Uterus (tissue), 4 donors: ENCODE measurements around the gene ST8SIA1. TPM values are rescaled to one million over a fixed set of nuclear protein-coding genes. Genes with fewer than 3 reads are reported as not detected.

ENCODE experiments used
- DNase-seq, 2 donors: peaks; one replicate each; pipeline ENCODE4 v3.0.0-alpha.2; 2019 to 2020
- H3K27ac ChIP-seq, 2 donors: fragments of 200-600 bp; sonication (generic); 1 replicate in 1 of 2; 2 replicates in 1 of 2; pipeline ENCODE4 v1.5.1; 2016 to 2018
- H3K27me3 ChIP-seq, 2 donors: fragments of 200-600 bp; sonication (generic); one replicate each; pipeline ENCODE4 v1.5.1; 2018 to 2019; ENCODE audit warnings: control low read depth in 1 of 2
- H3K36me3 ChIP-seq, 2 donors: fragments of 200-600 bp; sonication (generic); one replicate each; pipeline ENCODE4 v1.5.1; 2019; ENCODE audit warnings: control low read depth in 1 of 2
- H3K4me1 ChIP-seq, 2 donors: fragments of 200-600 bp; sonication (generic); one replicate each; pipeline ENCODE4 v1.5.1; 2018 to 2019; ENCODE audit warnings: control low read depth in 1 of 2
- H3K4me3 ChIP-seq, 2 donors: fragments of 200-600 bp; sonication (generic); 1 replicate in 1 of 2; 2 replicates in 1 of 2; pipeline ENCODE4 v1.5.1; 2018 to 2019; ENCODE audit warnings: mild to moderate bottlenecking in 1 of 2
- H3K9me3 ChIP-seq, 2 donors: fragments of 200-600 bp; sonication (generic); one replicate each; pipeline ENCODE4 v1.5.1; 2019; ENCODE audit warnings: control low read depth in 1 of 2
- CTCF ChIP-seq, 4 experiments: fragments of 200-600 bp in 2 of 4; fragments of 450-650 bp in 2 of 4; sonication (generic) in 2 of 4; IDR thresholded peaks; one replicate each; pipeline ENCODE4 v1.5.1; 2016 to 2019; ENCODE audit warnings: antibody characterized with exemption in 4 of 4, mild to moderate bottlenecking in 2 of 4, moderate library complexity in 1 of 4
- POLR2A ChIP-seq, 2 donors: fragments of 450-650 bp; IDR thresholded peaks; one replicate each; pipeline ENCODE4 v1.6.1; 2016; ENCODE audit warnings: antibody characterized with exemption in 2 of 2, mild to moderate bottlenecking in 1 of 2, moderate library complexity in 1 of 2
- intact Hi-C: fragments of 100-400 bp; cut with DNase I; formaldehyde crosslinking; loops from one replicate; pipeline ENCODE4 v1.15.1; 2023; ENCODE audit warnings: low total_unique reads
- total RNA-seq, 4 donors: library from RNA; depleted of rRNA in 3 of 4; stranded (reverse); fragments of >200 nt in 3 of 4; gene quantifications; one replicate each; pipeline versions ENCODE4 v1.1.0 to v1.2.4, GENCODE V29; 2014 to 2023
- donor health status: DM: yes; HTN: yes; CAD: no.

Gene ST8SIA1
- total RNA-seq, 4 donors from 2014 or later, result 7.8 to 14.6 (median 9.9) TPM

- no peak for TF ChIP-seq CTCF (IDR thresholded peaks at IDR 0.05)
- TF ChIP-seq POLR2A (IDR thresholded peaks at IDR 0.05), result no peak
- H3K27me3 ChIP-seq, result no peaks in the 10 kb centered on the region
- no peaks in the 10 kb centered on the region for H3K4me1 ChIP-seq
- DNase-seq, result no peak
- H3K4me3 ChIP-seq, result no peak overlapping the region
- H3K36me3 ChIP-seq, result no peaks in the 10 kb centered on the region
- no peaks in the 10 kb centered on the region for H3K9me3 ChIP-seq
- intact Hi-C loops, result no loop called here
- no peak overlapping the region for H3K27ac ChIP-seq
Observed at GRCh38 chr12:22252057-22252456, 82.5 kb downstream of the ST8SIA1 start.

- Histone ChIP-seq H3K4me3 (no peak overlapping the region), H3K4me1 (no peaks in the 10 kb centered on the region), H3K27ac (no peak overlapping the region), H3K36me3 (no peaks in the 10 kb centered on the region), H3K9me3 (no peaks in the 10 kb centered on the region), H3K27me3 (no peaks in the 10 kb centered on the region)
- DNase-seq, result no peak
- intact Hi-C loops, result no loop called here
- TF ChIP-seq POLR2A (IDR thresholded peaks at IDR 0.05) (no peak), CTCF (IDR thresholded peaks at IDR 0.05) (no peak)
Observed at GRCh38 chr12:22250762-22251161, 83.7 kb downstream of the ST8SIA1 start.

- intact Hi-C loops, result no loop called here
- no peaks in the 10 kb centered on the region for H3K27me3 ChIP-seq
- H3K4me3 ChIP-seq, result no peak overlapping the region
- no peak for DNase-seq
- no peaks in the 10 kb centered on the region for H3K36me3 ChIP-seq
- no peak overlapping the region for H3K27ac ChIP-seq
- H3K4me1 ChIP-seq, result no peaks in the 10 kb centered on the region
- TF ChIP-seq CTCF (IDR thresholded peaks at IDR 0.05), result no peak
- no peak for TF ChIP-seq POLR2A (IDR thresholded peaks at IDR 0.05)
- no peaks in the 10 kb centered on the region for H3K9me3 ChIP-seq
Observed at GRCh38 chr12:22248571-22249115, 85.9 kb downstream of the ST8SIA1 start.

GRCh38 chr12:22248121-22248520 lies 86.4 kb downstream of the ST8SIA1 start:
- Histone ChIP-seq H3K27me3 (no peaks in the 10 kb centered on the region), H3K27ac (no peak overlapping the region), H3K36me3 (no peaks in the 10 kb centered on the region), H3K4me3 (no peak overlapping the region), H3K9me3 (no peaks in the 10 kb centered on the region), H3K4me1 (no peaks in the 10 kb centered on the region)
- DNase-seq, result no peak
- no peak for TF ChIP-seq POLR2A (IDR thresholded peaks at IDR 0.05)
- intact Hi-C loops, result no loop called here

- no peak overlapping the region for H3K4me3 ChIP-seq
- intact Hi-C loops, result no loop called here
- no peaks in the 10 kb centered on the region for H3K9me3 ChIP-seq
- H3K27ac ChIP-seq, result no peak overlapping the region
- no peaks in the 10 kb centered on the region for H3K4me1 ChIP-seq
- H3K27me3 ChIP-seq, result no peaks in the 10 kb centered on the region
- H3K36me3 ChIP-seq, result no peaks in the 10 kb centered on the region
- no peak for DNase-seq
- no peak for TF ChIP-seq CTCF (IDR thresholded peaks at IDR 0.05)
- no peak for TF ChIP-seq POLR2A (IDR thresholded peaks at IDR 0.05)
Observed at GRCh38 chr12:22246217-22246846, 88.2 kb downstream of the ST8SIA1 start.
